HL-60 (cell line): ENCODE measurements around the gene TPST2.

Experiments
- CTCF ChIP-seq: IDR thresholded peaks from one replicate; pipeline ENCODE4 v1.5.1; 2011; ENCODE audit warnings: low read length, control low read depth, inconsistent platforms; ENCODE audit not compliant: insufficient read depth
- TF ChIP-seq, protein P1 (sequence below): IDR thresholded peaks from 2 replicates; pipeline ENCODE4 v1.6.1; 2012; ENCODE audit warnings: low read depth; ENCODE audit not compliant: insufficient replicate concordance

- no peak for TF ChIP-seq CTCF
- TF ChIP-seq, protein P1, sequence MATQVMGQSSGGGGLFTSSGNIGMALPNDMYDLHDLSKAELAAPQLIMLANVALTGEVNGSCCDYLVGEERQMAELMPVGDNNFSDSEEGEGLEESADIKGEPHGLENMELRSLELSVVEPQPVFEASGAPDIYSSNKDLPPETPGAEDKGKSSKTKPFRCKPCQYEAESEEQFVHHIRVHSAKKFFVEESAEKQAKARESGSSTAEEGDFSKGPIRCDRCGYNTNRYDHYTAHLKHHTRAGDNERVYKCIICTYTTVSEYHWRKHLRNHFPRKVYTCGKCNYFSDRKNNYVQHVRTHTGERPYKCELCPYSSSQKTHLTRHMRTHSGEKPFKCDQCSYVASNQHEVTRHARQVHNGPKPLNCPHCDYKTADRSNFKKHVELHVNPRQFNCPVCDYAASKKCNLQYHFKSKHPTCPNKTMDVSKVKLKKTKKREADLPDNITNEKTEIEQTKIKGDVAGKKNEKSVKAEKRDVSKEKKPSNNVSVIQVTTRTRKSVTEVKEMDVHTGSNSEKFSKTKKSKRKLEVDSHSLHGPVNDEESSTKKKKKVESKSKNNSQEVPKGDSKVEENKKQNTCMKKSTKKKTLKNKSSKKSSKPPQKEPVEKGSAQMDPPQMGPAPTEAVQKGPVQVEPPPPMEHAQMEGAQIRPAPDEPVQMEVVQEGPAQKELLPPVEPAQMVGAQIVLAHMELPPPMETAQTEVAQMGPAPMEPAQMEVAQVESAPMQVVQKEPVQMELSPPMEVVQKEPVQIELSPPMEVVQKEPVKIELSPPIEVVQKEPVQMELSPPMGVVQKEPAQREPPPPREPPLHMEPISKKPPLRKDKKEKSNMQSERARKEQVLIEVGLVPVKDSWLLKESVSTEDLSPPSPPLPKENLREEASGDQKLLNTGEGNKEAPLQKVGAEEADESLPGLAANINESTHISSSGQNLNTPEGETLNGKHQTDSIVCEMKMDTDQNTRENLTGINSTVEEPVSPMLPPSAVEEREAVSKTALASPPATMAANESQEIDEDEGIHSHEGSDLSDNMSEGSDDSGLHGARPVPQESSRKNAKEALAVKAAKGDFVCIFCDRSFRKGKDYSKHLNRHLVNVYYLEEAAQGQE, result peak; percentile 29
Measured at GRCh38 chr22:26483439-26484359, 106.2 kb downstream of the TPST2 start, which contains the start of the genes HPS4 and SRRD.
